Glutamatergic neuron (in vitro differentiated cells): ENCODE data around the gene TSSK1B. TPM values are rescaled to one million over a fixed set of nuclear protein-coding genes. Genes with fewer than 3 reads are reported as not detected.
"Not testable (repeated sequence)": the region's sequence is repeated elsewhere in the genome, so short reads cannot be mapped to it uniquely, and the experiment has no call there.

ENCODE experiments used
- DNase-seq: peaks from one replicate; pipeline ENCODE4 v3.0.0; 2022
- H3K27ac Mint-ChIP-seq: one replicate; pipeline ENCODE4 v1.8.0; 2020; ENCODE audit warnings: mild to moderate bottlenecking, mixed read lengths, inconsistent platforms; ENCODE audit not compliant: unreplicated experiment
- H3K27me3 Mint-ChIP-seq: one replicate; pipeline ENCODE4 v1.8.0; 2020; ENCODE audit warnings: mild to moderate bottlenecking, moderate library complexity, mixed read lengths, inconsistent platforms; ENCODE audit not compliant: unreplicated experiment
- H3K36me3 Mint-ChIP-seq: one replicate; pipeline ENCODE4 v1.8.0; 2020; ENCODE audit warnings: mild to moderate bottlenecking, mixed read lengths, inconsistent platforms; ENCODE audit not compliant: unreplicated experiment
- H3K4me1 Mint-ChIP-seq: one replicate; pipeline ENCODE4 v1.8.0; 2020; ENCODE audit warnings: mild to moderate bottlenecking, low read depth, mixed read lengths, inconsistent platforms; ENCODE audit not compliant: unreplicated experiment
- H3K4me3 Mint-ChIP-seq: one replicate; pipeline ENCODE4 v1.8.0; 2020; ENCODE audit warnings: mild to moderate bottlenecking, mixed read lengths, inconsistent platforms; ENCODE audit not compliant: unreplicated experiment
- H3K9me3 Mint-ChIP-seq: one replicate; pipeline ENCODE4 v1.8.0; 2020; ENCODE audit warnings: mild to moderate bottlenecking, moderate library complexity, mixed read lengths, inconsistent platforms; ENCODE audit not compliant: unreplicated experiment
- long read RNA-seq: library from polyadenylated mRNA; unstranded; transcript quantifications from one replicate; pipeline ENCODE4 v2.0.0, GENCODE V29; 2020; ENCODE audit not compliant: unreplicated experiment
- total RNA-seq: library from RNA; stranded (reverse); fragmentation: NEBNext Ultra II Directional; extraction: Animal tissue kit (Norgen Biotek cat#: 25700); gene quantifications from one replicate; pipeline ENCODE4 v1.2.1, GENCODE V29; 2021; ENCODE audit not compliant: unreplicated experiment
- TF ChIP-seq, protein P1 (sequence below): fragments of 200-600 bp; sonication (generic); IDR thresholded peaks from one replicate; pipeline ENCODE4 v1.5.0; 2021; ENCODE audit not compliant: partially characterized antibody, unreplicated experiment

TSSK1B gene, protein sequence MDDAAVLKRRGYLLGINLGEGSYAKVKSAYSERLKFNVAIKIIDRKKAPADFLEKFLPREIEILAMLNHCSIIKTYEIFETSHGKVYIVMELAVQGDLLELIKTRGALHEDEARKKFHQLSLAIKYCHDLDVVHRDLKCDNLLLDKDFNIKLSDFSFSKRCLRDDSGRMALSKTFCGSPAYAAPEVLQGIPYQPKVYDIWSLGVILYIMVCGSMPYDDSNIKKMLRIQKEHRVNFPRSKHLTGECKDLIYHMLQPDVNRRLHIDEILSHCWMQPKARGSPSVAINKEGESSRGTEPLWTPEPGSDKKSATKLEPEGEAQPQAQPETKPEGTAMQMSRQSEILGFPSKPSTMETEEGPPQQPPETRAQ
- 0.54 TPM for total RNA-seq
- long read RNA-seq: 0 reads

DNA sequence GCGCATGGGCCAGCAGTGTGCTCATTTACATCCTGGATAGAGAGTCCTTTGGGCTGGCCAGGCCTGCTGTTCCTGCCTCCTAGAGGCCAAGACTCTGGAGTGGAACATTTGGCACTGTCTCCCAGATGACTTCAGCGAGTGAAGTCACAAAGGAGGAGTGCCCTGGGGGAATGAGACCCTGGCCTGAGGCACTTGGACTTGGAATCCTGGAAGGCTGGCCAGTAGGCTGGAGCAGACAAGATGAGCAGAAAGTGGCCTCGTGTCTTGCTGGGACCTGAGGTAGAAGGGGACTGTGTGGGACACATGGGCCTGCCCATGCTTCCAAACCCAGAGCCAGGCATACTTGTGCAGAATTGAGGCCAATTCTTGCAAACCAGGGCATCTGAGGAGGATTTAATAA lies at the start of gene TSSK1B:
TSSK1B (minus strand) TSS at position 101 of the 400 bp plus-strand sequence. CDS start 150 bp downstream, outside the sequence.
- no peak within 1 kb of the TSS for H3K4me3 Mint-ChIP-seq
- H3K27ac Mint-ChIP-seq: no peak within 1 kb of the TSS
- H3K36me3 Mint-ChIP-seq: no peaks in the 10 kb centered on the region
- DNase-seq: no peak
- H3K4me1 Mint-ChIP-seq: peaks cover 19% of the 10 kb centered on the region
- TF ChIP-seq, protein P1, sequence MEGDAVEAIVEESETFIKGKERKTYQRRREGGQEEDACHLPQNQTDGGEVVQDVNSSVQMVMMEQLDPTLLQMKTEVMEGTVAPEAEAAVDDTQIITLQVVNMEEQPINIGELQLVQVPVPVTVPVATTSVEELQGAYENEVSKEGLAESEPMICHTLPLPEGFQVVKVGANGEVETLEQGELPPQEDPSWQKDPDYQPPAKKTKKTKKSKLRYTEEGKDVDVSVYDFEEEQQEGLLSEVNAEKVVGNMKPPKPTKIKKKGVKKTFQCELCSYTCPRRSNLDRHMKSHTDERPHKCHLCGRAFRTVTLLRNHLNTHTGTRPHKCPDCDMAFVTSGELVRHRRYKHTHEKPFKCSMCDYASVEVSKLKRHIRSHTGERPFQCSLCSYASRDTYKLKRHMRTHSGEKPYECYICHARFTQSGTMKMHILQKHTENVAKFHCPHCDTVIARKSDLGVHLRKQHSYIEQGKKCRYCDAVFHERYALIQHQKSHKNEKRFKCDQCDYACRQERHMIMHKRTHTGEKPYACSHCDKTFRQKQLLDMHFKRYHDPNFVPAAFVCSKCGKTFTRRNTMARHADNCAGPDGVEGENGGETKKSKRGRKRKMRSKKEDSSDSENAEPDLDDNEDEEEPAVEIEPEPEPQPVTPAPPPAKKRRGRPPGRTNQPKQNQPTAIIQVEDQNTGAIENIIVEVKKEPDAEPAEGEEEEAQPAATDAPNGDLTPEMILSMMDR: no peak
- no peaks in the 10 kb centered on the region for H3K27me3 Mint-ChIP-seq
- peaks cover 3% of the 10 kb centered on the region for H3K9me3 Mint-ChIP-seq

DNA sequence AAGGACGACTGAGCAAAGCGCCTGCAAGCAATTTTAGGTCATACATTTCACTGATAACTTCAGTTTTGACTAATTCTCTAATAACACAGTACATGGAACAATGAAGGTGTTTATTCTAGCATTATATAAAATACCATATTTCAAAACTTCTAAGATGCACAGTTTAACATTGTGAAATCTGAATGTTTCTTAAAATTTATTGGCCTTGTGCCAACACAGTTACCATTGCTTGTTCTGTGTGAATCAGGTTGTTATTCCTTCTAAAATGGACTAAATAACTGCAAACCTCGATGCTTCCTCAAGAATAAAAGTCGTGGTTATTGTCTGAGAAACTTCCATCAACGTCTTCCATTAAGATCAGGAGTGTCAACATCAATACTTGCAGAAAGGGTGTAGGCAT lies 45.5 kb upstream of the TSSK1B start:
- H3K4me1 Mint-ChIP-seq: no peaks in the 10 kb centered on the region
- H3K9me3 Mint-ChIP-seq: no peaks in the 10 kb centered on the region
- H3K4me3 Mint-ChIP-seq: no peak overlapping the region
- TF ChIP-seq, protein P1: no peak
- no peak overlapping the region for H3K27ac Mint-ChIP-seq
- no peak for DNase-seq
- H3K36me3 Mint-ChIP-seq: peaks cover 5% of the 10 kb centered on the region
- H3K27me3 Mint-ChIP-seq: peaks cover 2% of the 10 kb centered on the region

DNA sequence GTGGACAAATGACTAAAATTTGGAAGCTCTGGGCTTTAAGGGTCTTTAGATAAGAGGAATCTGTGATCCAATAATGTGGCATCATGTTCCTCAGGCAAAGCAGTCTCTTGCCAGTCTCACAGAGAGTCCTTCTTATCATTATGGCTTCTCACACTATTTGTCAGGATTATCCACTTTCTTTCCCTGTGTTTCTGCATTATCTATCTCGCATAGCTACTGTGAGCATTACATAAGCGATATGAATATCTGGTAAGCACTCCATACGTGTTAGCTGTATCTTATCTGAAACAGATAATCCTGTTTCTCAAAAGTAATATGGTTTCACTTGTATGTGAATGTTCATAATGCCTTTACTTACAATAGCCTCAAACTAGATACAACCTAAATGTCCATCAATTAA lies 43.9 kb upstream of the TSSK1B start:
- H3K9me3 Mint-ChIP-seq: no peaks in the 10 kb centered on the region
- TF ChIP-seq, protein P1: no peak
- H3K4me3 Mint-ChIP-seq: no peak overlapping the region

DNA sequence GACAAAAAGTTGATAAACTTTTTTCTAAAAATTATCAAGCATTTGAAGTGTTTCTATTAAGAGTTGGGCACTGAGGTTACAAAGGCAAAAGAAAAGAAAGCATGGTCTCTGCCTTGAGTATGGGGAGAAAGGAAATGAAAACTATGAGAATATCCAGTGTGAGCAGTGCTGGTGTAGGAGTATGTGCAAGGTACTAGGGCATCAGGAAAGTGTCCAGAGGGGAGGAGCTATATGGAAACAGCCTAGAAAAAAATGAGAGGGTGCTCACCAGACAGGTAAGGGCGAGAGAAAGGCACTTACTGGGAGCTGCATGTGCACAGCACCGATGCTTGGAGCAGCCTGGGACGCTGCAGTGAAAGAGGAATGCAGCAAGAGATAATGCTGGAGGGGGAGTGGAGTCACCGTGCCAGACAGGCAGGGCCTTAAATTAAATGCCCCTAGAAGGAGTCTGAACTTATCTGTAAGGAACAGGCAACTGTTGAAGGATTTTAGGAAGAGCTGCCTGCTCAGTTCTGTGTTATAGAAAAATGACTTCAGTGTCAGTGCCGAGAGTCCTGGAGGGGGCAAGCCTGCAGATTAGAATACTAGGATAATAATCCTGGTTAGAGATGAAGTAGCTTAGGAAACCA lies 39.4 kb upstream of the TSSK1B start:
- Mint-ChIP-seq H3K4me1 (no peaks in the 10 kb centered on the region), H3K27me3 (peaks cover 2% of the 10 kb centered on the region), H3K4me3 (no peak overlapping the region), H3K9me3 (peaks cover 4% of the 10 kb centered on the region), H3K27ac (no peak overlapping the region), H3K36me3 (peaks cover 11% of the 10 kb centered on the region)
- TF ChIP-seq, protein P1: no peak
- no peak for DNase-seq

More for the DNA sequence above, 43.9 kb upstream of the TSSK1B start:
- DNase-seq: no peak
- H3K4me1 Mint-ChIP-seq: no peaks in the 10 kb centered on the region
- peaks cover 2% of the 10 kb centered on the region for H3K27me3 Mint-ChIP-seq
- H3K27ac Mint-ChIP-seq: no peak overlapping the region
- H3K36me3 Mint-ChIP-seq: peaks cover 5% of the 10 kb centered on the region

DNA sequence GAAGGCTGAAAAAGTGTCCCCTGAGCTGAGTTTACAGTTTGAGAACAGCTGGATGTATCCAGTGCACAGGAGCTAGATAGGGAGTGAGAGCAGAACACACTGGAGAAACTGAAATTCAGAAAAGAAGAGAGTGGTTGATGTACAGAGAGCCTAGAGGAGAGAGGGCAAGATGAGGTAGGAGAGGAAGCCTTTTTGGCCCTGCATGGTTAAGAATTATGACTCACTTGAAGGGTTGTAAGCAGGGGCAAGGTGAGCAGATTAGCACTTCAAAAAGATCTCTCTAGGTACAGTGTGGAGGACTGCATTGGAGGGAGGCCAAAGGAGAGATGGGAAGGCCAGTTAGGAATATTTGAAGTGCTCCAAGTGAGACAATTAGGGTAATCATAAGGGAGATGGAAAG lies 28.2 kb upstream of the TSSK1B start:
- no peak overlapping the region for H3K27ac Mint-ChIP-seq
- peaks cover 2% of the 10 kb centered on the region for H3K27me3 Mint-ChIP-seq
- TF ChIP-seq, protein P1: no peak
- no peaks in the 10 kb centered on the region for H3K36me3 Mint-ChIP-seq
- H3K4me3 Mint-ChIP-seq: no peak overlapping the region
- no peak for DNase-seq
- no peaks in the 10 kb centered on the region for H3K9me3 Mint-ChIP-seq
- H3K4me1 Mint-ChIP-seq: peaks cover 4% of the 10 kb centered on the region

DNA sequence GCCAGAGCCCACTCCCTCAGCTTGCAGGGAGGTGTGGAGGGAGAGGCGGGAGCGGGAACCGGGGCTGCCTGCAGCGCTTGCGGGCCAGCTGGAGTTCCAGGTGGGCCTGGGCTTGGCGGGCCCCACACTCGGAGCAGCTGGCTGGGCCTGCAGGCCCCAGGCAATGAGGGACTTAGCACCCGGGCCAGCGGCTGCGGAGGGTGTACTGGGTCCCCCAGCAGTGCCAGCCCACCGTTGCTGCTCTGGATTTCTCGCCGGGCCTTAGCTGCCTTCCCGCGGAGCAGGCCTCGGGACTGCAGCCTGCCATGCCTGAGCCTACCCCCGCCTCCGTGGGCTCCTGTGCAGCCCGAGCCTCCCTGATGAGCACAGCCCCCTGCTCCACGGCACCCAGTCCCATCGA lies 22.3 kb upstream of the TSSK1B start:
- not testable (repeated sequence) for DNase-seq, H3K27ac Mint-ChIP-seq, H3K9me3 Mint-ChIP-seq, H3K36me3 Mint-ChIP-seq, H3K4me3 Mint-ChIP-seq, H3K27me3 Mint-ChIP-seq, H3K4me1 Mint-ChIP-seq
